WTC11 (cell line): ENCODE measurements around the gene PIGK. TPM values are rescaled to one million over a fixed set of nuclear protein-coding genes. Genes with fewer than 3 reads are reported as not detected.
"Not testable (repeated sequence)": the region's sequence is repeated elsewhere in the genome, so short reads cannot be mapped to it uniquely, and the experiment has no call there.

ENCODE experiments used
- ATAC-seq: fragments of 200-7000 bp; cut with Tn5 transposase; 2 replicates; pipeline ENCODE4 v1.10.0; 2021; ENCODE audit warnings: mild to moderate bottlenecking, moderate library complexity
- CTCF ChIA-PET: fragments of 300-600 bp; sonication (Branson Sonifier 250); formaldehyde crosslinking; loops from one replicate; lab custom pipeline; 2021; ENCODE audit warnings: antibody characterized with exemption; lab: Charles Lee
- POLR2A ChIA-PET: fragments of 350-600 bp; sonication (Branson Sonifier 250); formaldehyde crosslinking; loops from one replicate; lab custom pipeline; 2021; ENCODE audit warnings: antibody characterized with exemption; lab: Charles Lee
- DNase-seq: peaks from one replicate; pipeline ENCODE4 v3.0.0; 2021; ENCODE audit warnings: low spot score
- H3K27ac Mint-ChIP-seq: 2 replicates; pipeline ENCODE4 v1.8.0; 2021; ENCODE audit warnings: mixed read lengths
- H3K27me3 Mint-ChIP-seq: 2 replicates; pipeline ENCODE4 v1.8.0; 2021; ENCODE audit warnings: low read depth, mild to moderate bottlenecking, moderate library complexity, mixed read lengths
- H3K36me3 Mint-ChIP-seq: 2 replicates; pipeline ENCODE4 v1.8.0; 2021; ENCODE audit warnings: mixed read lengths
- H3K4me1 Mint-ChIP-seq: 2 replicates; pipeline ENCODE4 v1.8.0; 2022; ENCODE audit warnings: mixed read lengths
- H3K4me3 Mint-ChIP-seq: 2 replicates; pipeline ENCODE4 v1.8.0; 2021; ENCODE audit warnings: mild to moderate bottlenecking, moderate library complexity, mixed read lengths
- H3K9me3 Mint-ChIP-seq: 2 replicates; pipeline ENCODE4 v1.8.0; 2021; ENCODE audit warnings: mixed read lengths
- CTCF ChIP-seq: fragments of 200-600 bp; IDR thresholded peaks from 2 replicates; pipeline ENCODE4 v1.8.0; 2022; ENCODE audit warnings: antibody characterized with exemption
- E2F5 ChIP-seq: sonication (generic); formaldehyde crosslinking; IDR thresholded peaks from 2 replicates; pipeline ENCODE4 v1.8.1; 2022; ENCODE audit warnings: mild to moderate bottlenecking, moderate library complexity, missing genetic modification reagents
- ETV6 ChIP-seq: sonication (generic); formaldehyde crosslinking; IDR thresholded peaks from 2 replicates; pipeline ENCODE4 v1.8.1; 2022; ENCODE audit warnings: mild to moderate bottlenecking, missing genetic modification reagents
- GABPB1 ChIP-seq: sonication (generic); formaldehyde crosslinking; IDR thresholded peaks from 2 replicates; pipeline ENCODE4 v1.8.1; 2023; ENCODE audit warnings: mild to moderate bottlenecking, missing genetic modification reagents
- HMGA2 ChIP-seq: fragments of 250-450 bp; sonication (Bioruptor Pico); IDR thresholded peaks from 2 replicates; pipeline ENCODE4 v1.4.0; 2021; ENCODE audit warnings: mild to moderate bottlenecking, moderate library complexity
- JAZF1 ChIP-seq: fragments of 250-450 bp; sonication (Bioruptor Pico); IDR thresholded peaks from 2 replicates; pipeline ENCODE4 v1.9.0; 2021; ENCODE audit warnings: moderate library complexity, mild to moderate bottlenecking, inconsistent platforms
- MLX ChIP-seq: sonication (generic); formaldehyde crosslinking; IDR thresholded peaks from 2 replicates; pipeline ENCODE4 v1.8.1; 2023; ENCODE audit warnings: mild to moderate bottlenecking, missing genetic modification reagents, moderate library complexity
- NFATC4 ChIP-seq: fragments of 250-450 bp; sonication (Bioruptor Pico); IDR thresholded peaks from 2 replicates; pipeline ENCODE4 v1.9.0; 2021; ENCODE audit warnings: mild to moderate bottlenecking
- NFYB ChIP-seq: sonication (generic); formaldehyde crosslinking; conservative IDR thresholded peaks from 2 replicates; pipeline ENCODE4 v1.8.0; 2022; ENCODE audit warnings: low read depth, missing genetic modification reagents
- NR1H2 ChIP-seq: sonication (generic); formaldehyde crosslinking; IDR thresholded peaks from 2 replicates; pipeline ENCODE4 v1.9.0; 2021; ENCODE audit warnings: mild to moderate bottlenecking, moderate library complexity, missing genetic modification reagents
- PREB ChIP-seq: sonication (generic); formaldehyde crosslinking; IDR thresholded peaks from 2 replicates; pipeline ENCODE4 v1.8.1; 2022; ENCODE audit warnings: mild to moderate bottlenecking, missing genetic modification reagents, moderate library complexity, borderline replicate concordance
- TEAD4 ChIP-seq: sonication (generic); formaldehyde crosslinking; IDR thresholded peaks from 2 replicates; pipeline ENCODE4 v1.8.0; 2022; ENCODE audit warnings: mild to moderate bottlenecking, missing genetic modification reagents
- ZNF121 ChIP-seq: sonication (generic); formaldehyde crosslinking; IDR thresholded peaks from 2 replicates; pipeline ENCODE4 v1.8.0; 2023; ENCODE audit warnings: missing genetic modification reagents
- ZNF317 ChIP-seq: sonication (generic); formaldehyde crosslinking; IDR thresholded peaks from 2 replicates; pipeline ENCODE4 v1.8.1; 2023; ENCODE audit warnings: low read depth, mild to moderate bottlenecking, moderate library complexity, missing genetic modification reagents, borderline replicate concordance
- ZNF416 ChIP-seq: fragments of 250-450 bp; sonication (Bioruptor Pico); IDR thresholded peaks from 2 replicates; pipeline ENCODE4 v1.9.0; 2021; ENCODE audit warnings: mild to moderate bottlenecking, inconsistent platforms
- ZNF512 ChIP-seq: sonication (generic); formaldehyde crosslinking; IDR thresholded peaks from 2 replicates; pipeline ENCODE4 v1.8.1; 2022; ENCODE audit warnings: missing genetic modification reagents, borderline replicate concordance
- total RNA-seq: library from RNA; stranded (reverse); gene quantifications from 3 replicates; pipeline ENCODE4 v1.2.3, GENCODE V29; 2021
- TF ChIP-seq, protein P1 (sequence below): sonication (generic); formaldehyde crosslinking; IDR thresholded peaks from 2 replicates; pipeline ENCODE4 v1.8.1; 2023; ENCODE audit warnings: mild to moderate bottlenecking, missing genetic modification reagents
- TF ChIP-seq, protein P2 (sequence below): sonication (generic); formaldehyde crosslinking; IDR thresholded peaks from 2 replicates; pipeline ENCODE4 v1.8.0; 2022; ENCODE audit warnings: mild to moderate bottlenecking, missing genetic modification reagents
- TF ChIP-seq, protein P3 (sequence below): sonication (generic); formaldehyde crosslinking; IDR thresholded peaks from 2 replicates; pipeline ENCODE4 v1.8.1; 2023; ENCODE audit warnings: mild to moderate bottlenecking, missing genetic modification reagents, moderate library complexity
- TF ChIP-seq, protein P4 (sequence below): fragments of 250-450 bp; sonication (Bioruptor Pico); IDR thresholded peaks from 2 replicates; pipeline ENCODE4 v1.9.0; 2021; ENCODE audit warnings: mild to moderate bottlenecking

The PIGK gene
- total RNA-seq, 1 experiment from 2014 or later = 20.5 TPM

DNA sequence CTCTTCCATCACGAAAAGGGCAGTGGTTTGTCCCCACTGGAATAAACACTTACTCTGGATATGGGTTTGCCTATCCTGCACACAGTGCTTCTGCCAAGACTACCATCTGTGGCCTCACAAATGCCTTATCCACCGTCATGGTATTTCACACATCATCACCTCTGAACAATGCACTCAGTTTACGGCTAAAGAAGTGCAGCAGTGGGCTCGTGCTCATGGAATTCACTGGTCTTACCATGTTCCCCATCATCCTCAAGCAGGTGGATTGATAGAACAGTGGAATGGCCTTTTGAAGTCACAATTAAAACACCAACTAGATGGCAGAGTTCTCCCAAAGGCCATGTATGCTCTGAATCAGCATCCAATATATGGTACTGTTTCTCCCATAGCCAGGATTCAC is 32.3 kb downstream of the PIGK start:
- H3K4me3 Mint-ChIP-seq, H3K27me3 Mint-ChIP-seq, ATAC-seq, CTCF ChIA-PET, DNase-seq, POLR2A ChIA-PET, H3K27ac Mint-ChIP-seq: not testable (repeated sequence)
- peaks cover 15% of the 10 kb centered on the region for H3K4me1 Mint-ChIP-seq
- H3K36me3 Mint-ChIP-seq = peaks cover 69% of the 10 kb centered on the region
- H3K9me3 Mint-ChIP-seq = peaks cover 69% of the 10 kb centered on the region

GRCh38 chr1:77182083-77182482 is 37.1 kb downstream of the PIGK start:
- Mint-ChIP-seq H3K27ac (no peak overlapping the region), H3K4me1 (peaks cover 15% of the 10 kb centered on the region), H3K36me3 (peaks cover 79% of the 10 kb centered on the region), H3K4me3 (no peak overlapping the region), H3K27me3 (0 out of 2 replicates have a peak, but pooled peaks cover 5% of the 10 kb centered on the region), H3K9me3 (peaks cover 86% of the 10 kb centered on the region)
- CTCF ChIA-PET = no interaction called here
- no peak for DNase-seq
- TF ChIP-seq CTCF (no peak), E2F5 (CRISPR knock-in tag) (no peak), MLX (CRISPR knock-in tag) (no peak), HMGA2 (no peak), TEAD4 (no peak), JAZF1 (CRISPR knock-in tag) (no peak), PREB (CRISPR knock-in tag) (no peak), NR1H2 (CRISPR knock-in tag) (no peak), ZNF317 (CRISPR knock-in tag) (no peak), ETV6 (CRISPR knock-in tag) (no peak), NFYB (CRISPR knock-in tag) (no peak), NFATC4 (no peak), ZNF512 (CRISPR knock-in tag) (no peak), ZNF121 (no peak), ZNF416 (CRISPR knock-in tag) (no peak), GABPB1 (CRISPR knock-in tag) (no peak)
- TF ChIP-seq, protein P1, sequence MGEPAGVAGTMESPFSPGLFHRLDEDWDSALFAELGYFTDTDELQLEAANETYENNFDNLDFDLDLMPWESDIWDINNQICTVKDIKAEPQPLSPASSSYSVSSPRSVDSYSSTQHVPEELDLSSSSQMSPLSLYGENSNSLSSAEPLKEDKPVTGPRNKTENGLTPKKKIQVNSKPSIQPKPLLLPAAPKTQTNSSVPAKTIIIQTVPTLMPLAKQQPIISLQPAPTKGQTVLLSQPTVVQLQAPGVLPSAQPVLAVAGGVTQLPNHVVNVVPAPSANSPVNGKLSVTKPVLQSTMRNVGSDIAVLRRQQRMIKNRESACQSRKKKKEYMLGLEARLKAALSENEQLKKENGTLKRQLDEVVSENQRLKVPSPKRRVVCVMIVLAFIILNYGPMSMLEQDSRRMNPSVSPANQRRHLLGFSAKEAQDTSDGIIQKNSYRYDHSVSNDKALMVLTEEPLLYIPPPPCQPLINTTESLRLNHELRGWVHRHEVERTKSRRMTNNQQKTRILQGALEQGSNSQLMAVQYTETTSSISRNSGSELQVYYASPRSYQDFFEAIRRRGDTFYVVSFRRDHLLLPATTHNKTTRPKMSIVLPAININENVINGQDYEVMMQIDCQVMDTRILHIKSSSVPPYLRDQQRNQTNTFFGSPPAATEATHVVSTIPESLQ (CRISPR knock-in tag) = no peak
- TF ChIP-seq, protein P2, sequence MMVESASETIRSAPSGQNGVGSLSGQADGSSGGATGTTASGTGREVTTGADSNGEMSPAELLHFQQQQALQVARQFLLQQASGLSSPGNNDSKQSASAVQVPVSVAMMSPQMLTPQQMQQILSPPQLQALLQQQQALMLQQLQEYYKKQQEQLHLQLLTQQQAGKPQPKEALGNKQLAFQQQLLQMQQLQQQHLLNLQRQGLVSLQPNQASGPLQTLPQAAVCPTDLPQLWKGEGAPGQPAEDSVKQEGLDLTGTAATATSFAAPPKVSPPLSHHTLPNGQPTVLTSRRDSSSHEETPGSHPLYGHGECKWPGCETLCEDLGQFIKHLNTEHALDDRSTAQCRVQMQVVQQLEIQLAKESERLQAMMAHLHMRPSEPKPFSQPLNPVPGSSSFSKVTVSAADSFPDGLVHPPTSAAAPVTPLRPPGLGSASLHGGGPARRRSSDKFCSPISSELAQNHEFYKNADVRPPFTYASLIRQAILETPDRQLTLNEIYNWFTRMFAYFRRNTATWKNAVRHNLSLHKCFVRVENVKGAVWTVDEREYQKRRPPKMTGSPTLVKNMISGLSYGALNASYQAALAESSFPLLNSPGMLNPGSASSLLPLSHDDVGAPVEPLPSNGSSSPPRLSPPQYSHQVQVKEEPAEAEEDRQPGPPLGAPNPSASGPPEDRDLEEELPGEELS (CRISPR knock-in tag) = no peak
- TF ChIP-seq, protein P3, sequence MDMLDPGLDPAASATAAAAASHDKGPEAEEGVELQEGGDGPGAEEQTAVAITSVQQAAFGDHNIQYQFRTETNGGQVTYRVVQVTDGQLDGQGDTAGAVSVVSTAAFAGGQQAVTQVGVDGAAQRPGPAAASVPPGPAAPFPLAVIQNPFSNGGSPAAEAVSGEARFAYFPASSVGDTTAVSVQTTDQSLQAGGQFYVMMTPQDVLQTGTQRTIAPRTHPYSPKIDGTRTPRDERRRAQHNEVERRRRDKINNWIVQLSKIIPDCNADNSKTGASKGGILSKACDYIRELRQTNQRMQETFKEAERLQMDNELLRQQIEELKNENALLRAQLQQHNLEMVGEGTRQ (CRISPR knock-in tag) = no peak
- TF ChIP-seq, protein P4, sequence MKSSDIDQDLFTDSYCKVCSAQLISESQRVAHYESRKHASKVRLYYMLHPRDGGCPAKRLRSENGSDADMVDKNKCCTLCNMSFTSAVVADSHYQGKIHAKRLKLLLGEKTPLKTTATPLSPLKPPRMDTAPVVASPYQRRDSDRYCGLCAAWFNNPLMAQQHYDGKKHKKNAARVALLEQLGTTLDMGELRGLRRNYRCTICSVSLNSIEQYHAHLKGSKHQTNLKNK (CRISPR knock-in tag) = no peak
- POLR2A ChIA-PET = no interaction called here
- no peak for ATAC-seq
